Esophagus muscularis mucosa (tissue), 4 donors: ENCODE measurements around the gene KRT83. TPM values are rescaled to one million over a fixed set of nuclear protein-coding genes. Genes with fewer than 3 reads are reported as not detected.

Experiments
- DNase-seq: peaks from one replicate; pipeline ENCODE4 v3.0.0-alpha.2; 2017; ENCODE audit errors: extremely low spot score
- H3K27ac ChIP-seq, 4 donors: fragments of 200-600 bp; sonication (generic); replicated peaks in 1 of 4; 1 replicate in 3 of 4; 2 replicates in 1 of 4; pipeline ENCODE4 v1.5.1; 2016 to 2019; ENCODE audit warnings: mild to moderate bottlenecking in 1 of 4
- H3K27me3 ChIP-seq, 4 donors: fragments of 200-600 bp; sonication (generic); one replicate each; pipeline versions ENCODE4 v1.5.1 to v1.6.0; 2016 to 2019
- H3K36me3 ChIP-seq, 4 donors: fragments of 200-600 bp; sonication (generic); one replicate each; pipeline ENCODE4 v1.5.1; 2016 to 2019
- H3K4me1 ChIP-seq, 4 donors: fragments of 200-600 bp; sonication (generic); one replicate each; pipeline ENCODE4 v1.5.1; 2016 to 2019
- H3K4me3 ChIP-seq, 4 donors: fragments of 200-600 bp; sonication (generic); 1 replicate in 2 of 4; 2 replicates in 2 of 4; pipeline ENCODE4 v1.5.1; 2016 to 2019; ENCODE audit warnings: mild to moderate bottlenecking in 4 of 4, moderate library complexity in 1 of 4
- H3K9me3 ChIP-seq, 4 donors: fragments of 200-600 bp; sonication (generic); 1 replicate in 3 of 4; 2 replicates in 1 of 4; pipeline ENCODE4 v1.5.1; 2016 to 2019
- EP300 ChIP-seq: sonication (generic); formaldehyde crosslinking; IDR thresholded peaks from one replicate; pipeline ENCODE4 v1.6.1; 2017; ENCODE audit warnings: antibody characterized with exemption
- POLR2A ChIP-seq: fragments of 450-650 bp; IDR thresholded peaks from one replicate; pipeline ENCODE4 v1.6.1; 2017; ENCODE audit warnings: antibody characterized with exemption, moderate library complexity, mild to moderate bottlenecking, low read depth
- POLR2AphosphoS5 ChIP-seq, 2 donors: sonication (generic); formaldehyde crosslinking; IDR thresholded peaks; one replicate each; pipeline ENCODE4 v1.6.1; 2017; ENCODE audit warnings: antibody characterized with exemption in 2 of 2
- WGBS: methylation state at CpG from one replicate; pipeline ENCODE4 v1.1.5; 2018; 5-methylcytosine and 5-hydroxymethylcytosine counted together
- intact Hi-C: fragments of 100-400 bp; cut with DNase I; formaldehyde crosslinking; loops from one replicate; pipeline ENCODE4 v1.15.1; 2023
- total RNA-seq, 4 donors: library from RNA; depleted of rRNA; stranded (reverse); fragments of >200 nt; gene quantifications; one replicate each; pipeline versions ENCODE4 v1.1.0 to v1.2.1, GENCODE V29; 2016
- TF ChIP-seq, protein P1 (sequence below), 3 experiments: fragments of 200-600 bp in 2 of 3; fragments of 450-650 bp in 1 of 3; sonication (generic) in 2 of 3; IDR thresholded peaks; one replicate each; pipeline ENCODE4 v1.5.1; 2017 to 2019; ENCODE audit warnings: antibody characterized with exemption in 3 of 3, mild to moderate bottlenecking in 2 of 3, moderate library complexity in 1 of 3

The KRT83 gene
- total RNA-seq, 4 donors from 2014 or later, result not detected

DNA sequence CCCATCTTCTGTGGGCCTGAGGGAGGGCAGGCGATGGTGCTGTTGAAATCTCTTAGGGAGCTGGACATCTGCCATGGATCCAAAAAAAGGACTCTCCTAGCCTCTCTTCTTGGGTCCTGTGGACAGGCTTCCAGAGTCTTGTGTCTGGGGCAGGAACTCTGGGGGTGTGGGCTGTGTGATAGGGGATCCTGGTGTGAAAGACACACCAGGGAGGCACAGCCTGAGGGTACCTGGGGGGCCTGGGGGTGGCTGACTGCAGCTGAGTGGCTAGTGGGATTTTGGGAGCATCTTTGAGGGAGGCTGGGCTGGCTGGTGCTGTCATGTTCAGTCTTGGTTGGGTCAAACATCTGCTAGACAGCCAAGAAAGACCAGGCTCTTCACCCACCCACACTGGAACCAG is 1.8 kb upstream of the KRT83 start:
- no peak for DNase-seq
- WGBS, result no CpG with 5 or more reads among the region's 1 CpG
- Histone ChIP-seq H3K4me1 (peaks cover 0 to 9% (median 4%) of the 10 kb centered on the region in 4 donors), H3K27ac (no peak overlapping the region), H3K4me3 (no peak overlapping the region), H3K9me3 (no peaks in the 10 kb centered on the region), H3K27me3 (peaks cover 0 to 32% (median 0%) of the 10 kb centered on the region in 4 donors), H3K36me3 (no peaks in the 10 kb centered on the region)
- intact Hi-C loops, result no loop called here
- TF ChIP-seq POLR2AphosphoS5 (IDR thresholded peaks at IDR 0.05) (no peak), EP300 (no peak), POLR2A (no peak)
- TF ChIP-seq, protein P1, sequence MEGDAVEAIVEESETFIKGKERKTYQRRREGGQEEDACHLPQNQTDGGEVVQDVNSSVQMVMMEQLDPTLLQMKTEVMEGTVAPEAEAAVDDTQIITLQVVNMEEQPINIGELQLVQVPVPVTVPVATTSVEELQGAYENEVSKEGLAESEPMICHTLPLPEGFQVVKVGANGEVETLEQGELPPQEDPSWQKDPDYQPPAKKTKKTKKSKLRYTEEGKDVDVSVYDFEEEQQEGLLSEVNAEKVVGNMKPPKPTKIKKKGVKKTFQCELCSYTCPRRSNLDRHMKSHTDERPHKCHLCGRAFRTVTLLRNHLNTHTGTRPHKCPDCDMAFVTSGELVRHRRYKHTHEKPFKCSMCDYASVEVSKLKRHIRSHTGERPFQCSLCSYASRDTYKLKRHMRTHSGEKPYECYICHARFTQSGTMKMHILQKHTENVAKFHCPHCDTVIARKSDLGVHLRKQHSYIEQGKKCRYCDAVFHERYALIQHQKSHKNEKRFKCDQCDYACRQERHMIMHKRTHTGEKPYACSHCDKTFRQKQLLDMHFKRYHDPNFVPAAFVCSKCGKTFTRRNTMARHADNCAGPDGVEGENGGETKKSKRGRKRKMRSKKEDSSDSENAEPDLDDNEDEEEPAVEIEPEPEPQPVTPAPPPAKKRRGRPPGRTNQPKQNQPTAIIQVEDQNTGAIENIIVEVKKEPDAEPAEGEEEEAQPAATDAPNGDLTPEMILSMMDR (IDR thresholded peaks at IDR 0.05), result no peak

DNA sequence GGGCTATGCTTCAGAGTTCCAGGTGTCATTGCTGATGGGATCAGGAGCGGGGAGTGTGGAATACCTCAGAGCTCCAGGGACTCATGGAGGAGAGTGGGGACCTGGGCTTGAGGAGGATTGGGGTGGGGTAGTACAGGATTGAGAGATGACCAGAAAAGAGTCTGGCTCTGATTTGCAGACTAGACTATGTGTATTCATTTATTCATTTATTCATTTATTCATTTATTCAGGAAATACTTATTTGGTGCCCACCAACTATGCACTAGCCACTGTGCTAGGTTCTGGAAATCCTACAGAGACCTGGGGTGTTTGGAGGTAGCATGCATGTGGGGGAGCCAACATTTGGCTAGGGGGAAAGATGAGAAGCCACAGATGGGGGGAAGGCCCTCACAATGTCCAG is 871 bp upstream of the KRT83 start:
- Histone ChIP-seq H3K36me3 (no peaks in the 10 kb centered on the region), H3K27ac (no peak overlapping the region), H3K4me3 (no peak overlapping the region), H3K27me3 (peaks cover 0 to 32% (median 0%) of the 10 kb centered on the region in 4 donors), H3K9me3 (no peaks in the 10 kb centered on the region), H3K4me1 (peaks cover 0 to 4% (median 0%) of the 10 kb centered on the region in 4 donors)
- intact Hi-C loops, result no loop called here
- 100% methylated on average over 1 of the region's 1 CpG for WGBS
- DNase-seq, result no peak
- TF ChIP-seq POLR2A (no peak), POLR2AphosphoS5 (IDR thresholded peaks at IDR 0.05) (no peak), EP300 (no peak)
- TF ChIP-seq, protein P1 (IDR thresholded peaks at IDR 0.05), result no peak

DNA sequence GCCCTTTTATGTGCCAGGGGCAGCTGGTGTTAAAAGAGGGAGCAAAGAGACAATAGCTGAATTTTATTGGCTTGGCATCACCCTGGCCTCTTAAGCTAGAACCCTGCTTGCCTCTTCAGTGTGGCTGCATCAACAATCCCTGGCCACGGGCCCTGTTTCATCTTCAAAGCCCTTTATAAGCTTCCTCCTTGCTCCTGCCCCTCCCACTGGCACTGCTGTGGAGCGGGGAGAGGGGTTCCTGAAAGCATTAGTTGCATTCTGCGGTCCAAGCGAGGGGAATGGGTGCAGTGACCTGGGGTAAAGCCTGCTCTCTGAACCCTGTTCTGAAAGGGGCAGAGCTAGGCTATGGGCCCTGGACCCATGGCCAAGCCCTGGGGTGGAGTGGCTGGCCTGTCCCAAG is 220 bp upstream of the KRT83 start:
- no peak for DNase-seq
- intact Hi-C loops, result no loop called here

DNA sequence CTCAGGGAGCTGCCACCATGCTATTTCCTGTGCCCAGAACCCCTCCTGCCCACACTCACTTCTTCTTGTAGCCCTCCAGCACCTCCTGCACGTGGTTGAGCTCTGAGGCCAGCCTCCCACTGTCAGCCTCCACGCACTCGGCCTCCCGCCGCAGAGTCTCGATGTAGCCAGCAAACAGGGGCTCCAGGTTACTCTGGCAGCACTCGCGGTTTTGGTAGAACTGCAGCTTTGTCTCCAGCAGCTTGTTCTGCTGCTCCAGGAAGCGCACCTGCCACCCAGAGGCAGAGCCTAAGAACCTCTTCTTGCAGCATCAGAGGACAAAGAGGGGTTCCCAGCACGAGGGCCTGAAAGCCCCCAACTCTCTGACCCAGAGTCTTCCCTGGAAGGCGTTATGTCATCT is 2.1 kb downstream of the KRT83 start:
- intact Hi-C loops, result no loop called here
- 78% methylated on average over 11 of the region's 11 CpGs for WGBS
- H3K4me3 ChIP-seq, result no peak overlapping the region
- H3K36me3 ChIP-seq, result no peaks in the 10 kb centered on the region
- TF ChIP-seq POLR2A (no peak), EP300 (no peak), POLR2AphosphoS5 (IDR thresholded peaks at IDR 0.05) (no peak)
- TF ChIP-seq, protein P1 (IDR thresholded peaks at IDR 0.05), result no peak
- H3K9me3 ChIP-seq, result no peaks in the 10 kb centered on the region
- H3K27ac ChIP-seq, result no peak overlapping the region
- H3K27me3 ChIP-seq, result peaks cover 0 to 37% (median 0%) of the 10 kb centered on the region in 4 donors
- peaks cover 0 to 4% (median 0%) of the 10 kb centered on the region in 4 donors for H3K4me1 ChIP-seq
- DNase-seq, result no peak

More for the DNA sequence above, 220 bp upstream of the KRT83 start:
- Histone ChIP-seq H3K27ac (no peak overlapping the region), H3K36me3 (no peaks in the 10 kb centered on the region), H3K4me3 (no peak overlapping the region), H3K4me1 (peaks cover 0 to 4% (median 0%) of the 10 kb centered on the region in 4 donors), H3K27me3 (peaks cover 0 to 32% (median 0%) of the 10 kb centered on the region in 4 donors), H3K9me3 (no peaks in the 10 kb centered on the region)
- TF ChIP-seq, protein P1 (IDR thresholded peaks at IDR 0.05), result no peak
- TF ChIP-seq EP300, result no peak
- WGBS, result 76% methylated on average over 4 of the region's 4 CpGs
